Measurements from ENCODE around the gene ITGAV. TPM values are rescaled to one million over a fixed set of nuclear protein-coding genes. Genes with fewer than 3 reads are reported as not detected.
"Not testable (repeated sequence)": the region's sequence is repeated elsewhere in the genome, so short reads cannot be mapped to it uniquely, and the experiment has no call there.

Gene ITGAV
- total RNA-seq, 2 experiments from 2014 or later, result 5.1 to 6.0 TPM

DNA sequence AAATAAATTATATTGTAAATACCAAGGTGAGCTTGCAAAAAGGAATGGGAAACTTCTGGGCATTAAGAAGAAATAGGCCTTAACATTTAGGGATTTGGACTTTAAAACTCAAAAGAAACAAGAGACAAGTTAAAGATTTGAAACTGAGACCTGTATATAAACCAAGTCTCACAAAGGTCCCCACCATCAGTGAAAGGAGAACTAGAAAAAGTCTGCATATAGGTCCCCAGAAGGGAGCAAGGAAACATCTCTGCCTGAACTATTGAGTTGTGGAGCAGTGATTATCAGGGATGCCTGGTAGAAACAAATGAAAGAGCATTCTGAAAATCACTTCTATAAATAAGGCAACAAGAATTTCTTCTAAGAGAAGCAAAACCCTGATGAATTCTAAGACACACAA, 30.5 kb upstream of the ITGAV start:
- DNase-seq (no peak), ATAC-seq (no peak)
- no peaks in the 10 kb centered on the region for H3K9me3 Mint-ChIP-seq (ENCODE audit: low read depth)
- H3K36me3 Mint-ChIP-seq (ENCODE audit: low read depth), result no peaks in the 10 kb centered on the region
- no peak overlapping the region for H3K4me3 Mint-ChIP-seq
- POLR2A ChIA-PET, result no interaction called here
- CTCF ChIA-PET, result interaction anchor here (0.6 kb wide), 1 partner anchor 15 kb away, joined by 4 read pairs; no protein-coding TSS in a partner anchor
- H3K27me3 Mint-ChIP-seq, result peaks cover 5% of the 10 kb centered on the region
- no peak overlapping the region for H3K27ac Mint-ChIP-seq
- no peaks in the 10 kb centered on the region for H3K4me1 Mint-ChIP-seq
- intact Hi-C loops (cut with DNase I, micrococcal nuclease), result no loop called here

DNA sequence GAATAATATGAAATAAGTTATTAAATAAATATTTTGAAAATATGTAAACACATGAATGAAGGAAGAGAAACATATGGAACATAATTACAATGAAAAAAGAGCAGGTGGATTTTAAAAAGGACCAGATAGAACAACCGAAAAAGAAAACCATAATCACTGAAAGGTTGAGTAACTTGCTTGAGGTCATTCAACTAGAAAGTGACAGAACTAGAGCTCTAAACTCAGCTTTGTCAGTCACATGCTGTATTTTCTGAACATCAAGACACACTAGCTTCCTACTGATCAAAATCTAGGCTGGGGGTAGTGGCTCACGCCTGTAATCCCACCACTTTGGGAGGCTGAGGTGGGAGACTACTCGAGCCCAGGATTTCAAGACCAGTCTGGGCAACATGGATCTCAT, 30.0 kb upstream of the ITGAV start:
- no peak overlapping the region for H3K27ac Mint-ChIP-seq
- intact Hi-C loops (cut with DNase I, micrococcal nuclease), result no loop called here
- H3K4me1 Mint-ChIP-seq, result no peaks in the 10 kb centered on the region
- DNase-seq (no peak), ATAC-seq (no peak)
- no peaks in the 10 kb centered on the region for H3K9me3 Mint-ChIP-seq (ENCODE audit: low read depth)
- POLR2A ChIA-PET, result no interaction called here
- H3K27me3 Mint-ChIP-seq, result peaks cover 5% of the 10 kb centered on the region
- H3K36me3 Mint-ChIP-seq (ENCODE audit: low read depth), result no peaks in the 10 kb centered on the region
- CTCF ChIA-PET, result interaction anchor here (0.6 kb wide), 1 partner anchor 15 kb away, joined by 4 read pairs; no protein-coding TSS in a partner anchor
- no peak overlapping the region for H3K4me3 Mint-ChIP-seq

DNA sequence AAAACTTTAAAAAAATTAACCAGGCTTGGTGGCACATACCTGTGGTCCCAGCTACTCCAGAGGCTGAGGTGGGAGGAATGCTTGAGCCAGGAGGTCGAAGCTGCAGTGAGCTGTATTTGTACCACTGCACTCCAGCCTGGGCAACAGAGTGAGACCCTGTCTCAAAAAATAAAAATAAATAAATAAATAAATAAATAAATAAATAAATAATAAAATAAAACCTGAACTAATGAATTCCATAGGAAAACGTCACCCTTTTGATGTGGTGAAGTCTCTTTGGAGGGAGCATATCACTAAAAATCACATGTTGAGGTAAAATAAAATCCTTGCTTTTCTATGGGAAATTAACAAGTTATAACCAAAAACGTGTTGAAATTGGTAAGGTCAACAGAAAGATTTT, 29.6 kb upstream of the ITGAV start:
- intact Hi-C loops (cut with DNase I, micrococcal nuclease), result no loop called here
- Mint-ChIP-seq H3K27me3 (peaks cover 5% of the 10 kb centered on the region), H3K9me3 (ENCODE audit: low read depth) (no peaks in the 10 kb centered on the region), H3K27ac (no peak overlapping the region), H3K4me1 (no peaks in the 10 kb centered on the region), H3K36me3 (ENCODE audit: low read depth) (no peaks in the 10 kb centered on the region), H3K4me3 (no peak overlapping the region)
- ChIA-PET CTCF (interaction anchor here (1.6 kb wide), 1 partner anchor 11 kb away, joined by 3 read pairs; no protein-coding TSS in a partner anchor), POLR2A (no interaction called here)
- no peak for DNase-seq
- no peak for ATAC-seq

DNA sequence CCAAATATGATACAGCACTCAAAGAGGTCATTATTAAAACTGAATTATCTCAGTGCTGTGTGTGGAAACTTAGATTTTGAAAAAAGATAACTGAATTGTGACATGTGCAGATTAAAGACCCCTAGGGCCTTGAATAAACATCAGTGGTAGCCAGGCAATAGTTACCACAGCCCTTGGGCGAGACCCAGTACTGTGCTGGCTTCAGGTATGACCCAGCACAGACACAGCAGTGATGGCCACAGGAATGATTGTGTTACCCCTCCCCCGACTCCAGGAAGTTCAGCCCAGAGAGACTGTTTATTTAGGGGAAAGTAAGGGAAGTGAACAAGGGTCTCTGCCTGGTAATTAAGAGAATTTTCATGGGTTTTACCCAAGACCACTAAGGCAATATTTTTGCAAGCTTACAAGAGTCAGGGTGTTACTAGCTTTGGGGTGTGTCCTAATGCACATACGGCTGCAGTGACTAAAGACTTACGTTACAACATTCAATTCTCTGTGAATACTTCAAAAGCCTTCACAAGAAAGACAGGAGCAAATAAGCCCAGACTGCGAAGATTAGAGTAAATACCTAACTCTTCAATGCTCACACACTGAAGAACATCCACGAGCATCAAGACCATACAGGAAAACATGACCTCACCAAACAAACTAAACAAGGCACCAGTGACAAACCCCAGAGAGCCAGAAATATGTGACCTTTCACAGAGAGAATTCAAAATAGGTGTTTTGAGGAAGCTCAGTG, 28.2 kb upstream of the ITGAV start:
- Mint-ChIP-seq H3K36me3 (ENCODE audit: low read depth) (no peaks in the 10 kb centered on the region), H3K9me3 (ENCODE audit: low read depth) (no peaks in the 10 kb centered on the region), H3K4me1 (no peaks in the 10 kb centered on the region), H3K4me3 (no peak overlapping the region), H3K27me3 (peaks cover 5% of the 10 kb centered on the region), H3K27ac (no peak overlapping the region)
- DNase-seq (no peak), ATAC-seq (no peak)
- POLR2A ChIA-PET, result no interaction called here
- CTCF ChIA-PET, result interaction anchor here (1.6 kb wide), 1 partner anchor 9 kb away, joined by 3 read pairs; no protein-coding TSS in a partner anchor
- intact Hi-C loops (cut with DNase I, micrococcal nuclease), result no loop called here

DNA sequence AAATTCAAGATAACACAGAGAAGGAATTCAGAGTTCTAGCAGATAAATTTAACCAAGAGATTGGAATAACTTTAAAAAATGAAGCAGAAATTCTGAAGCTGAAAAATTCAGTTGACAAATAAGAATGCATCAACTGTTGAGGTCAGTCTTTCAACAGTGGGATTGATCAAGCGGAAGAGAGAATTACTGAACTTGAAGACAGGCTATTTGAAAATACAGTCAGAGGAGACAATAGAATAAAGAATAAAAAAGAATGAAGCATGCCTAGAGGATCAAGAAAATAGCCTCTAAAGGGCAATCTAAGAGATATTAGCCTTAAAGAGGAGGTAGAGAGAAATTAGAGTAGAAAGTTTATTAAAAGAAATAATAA, 27.7 kb upstream of the ITGAV start:
- POLR2A ChIA-PET, result no interaction called here
- Mint-ChIP-seq H3K9me3 (ENCODE audit: low read depth) (no peaks in the 10 kb centered on the region), H3K4me1 (no peaks in the 10 kb centered on the region), H3K27ac (no peak overlapping the region), H3K4me3 (no peak overlapping the region), H3K36me3 (ENCODE audit: low read depth) (no peaks in the 10 kb centered on the region), H3K27me3 (peaks cover 5% of the 10 kb centered on the region)
- intact Hi-C loops (cut with DNase I, micrococcal nuclease), result no loop called here
- CTCF ChIA-PET, result no interaction called here
- no peak for DNase-seq
- ATAC-seq, result no peak

DNA sequence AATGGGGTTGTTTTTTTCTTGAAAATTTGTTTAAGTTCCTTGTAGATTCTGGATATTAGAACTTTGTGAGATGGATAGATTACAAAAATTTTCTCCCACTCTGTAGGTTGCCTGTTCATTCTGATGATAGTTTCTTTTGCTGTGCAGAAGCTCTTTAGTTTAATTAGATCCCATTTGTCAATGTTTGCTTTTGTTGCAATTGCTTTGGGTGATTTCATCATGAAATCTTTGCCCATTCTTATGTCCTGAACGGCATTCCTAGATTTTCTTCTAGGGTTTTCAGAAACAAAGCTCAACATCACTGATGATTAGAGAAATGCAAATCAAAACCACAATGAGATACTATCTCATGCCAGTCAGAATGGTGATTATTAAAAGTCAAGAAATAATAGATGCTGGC, 21.3 kb upstream of the ITGAV start:
- H3K36me3 Mint-ChIP-seq (ENCODE audit: low read depth); ATAC-seq; H3K4me3 Mint-ChIP-seq; H3K9me3 Mint-ChIP-seq (ENCODE audit: low read depth); H3K27me3 Mint-ChIP-seq; POLR2A ChIA-PET; DNase-seq; H3K4me1 Mint-ChIP-seq; intact Hi-C loops (cut with DNase I, micrococcal nuclease); CTCF ChIA-PET; H3K27ac Mint-ChIP-seq: not testable (repeated sequence)

DNA sequence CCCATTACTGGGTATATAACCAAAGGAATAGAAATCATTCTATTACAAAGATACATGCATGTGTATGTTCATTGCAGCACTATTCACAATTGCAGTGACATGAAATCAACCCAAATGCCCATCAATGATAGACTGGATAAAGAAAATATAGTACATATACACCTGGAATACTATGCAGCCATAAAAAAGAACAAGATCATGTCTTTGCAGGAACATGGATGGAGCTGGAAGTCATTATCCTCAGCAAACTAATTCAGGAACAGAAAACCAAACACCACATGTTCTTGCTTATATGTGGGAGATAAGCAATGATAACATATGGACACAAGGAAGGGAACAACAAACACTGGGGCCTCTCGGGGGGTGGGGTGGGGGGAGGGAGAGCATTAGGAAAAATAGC, 20.7 kb upstream of the ITGAV start:
- H3K9me3 Mint-ChIP-seq (ENCODE audit: low read depth); CTCF ChIA-PET; H3K36me3 Mint-ChIP-seq (ENCODE audit: low read depth); ATAC-seq; H3K27ac Mint-ChIP-seq; H3K4me1 Mint-ChIP-seq; intact Hi-C loops (cut with DNase I, micrococcal nuclease); H3K27me3 Mint-ChIP-seq; H3K4me3 Mint-ChIP-seq; POLR2A ChIA-PET; DNase-seq: not testable (repeated sequence)

DNA sequence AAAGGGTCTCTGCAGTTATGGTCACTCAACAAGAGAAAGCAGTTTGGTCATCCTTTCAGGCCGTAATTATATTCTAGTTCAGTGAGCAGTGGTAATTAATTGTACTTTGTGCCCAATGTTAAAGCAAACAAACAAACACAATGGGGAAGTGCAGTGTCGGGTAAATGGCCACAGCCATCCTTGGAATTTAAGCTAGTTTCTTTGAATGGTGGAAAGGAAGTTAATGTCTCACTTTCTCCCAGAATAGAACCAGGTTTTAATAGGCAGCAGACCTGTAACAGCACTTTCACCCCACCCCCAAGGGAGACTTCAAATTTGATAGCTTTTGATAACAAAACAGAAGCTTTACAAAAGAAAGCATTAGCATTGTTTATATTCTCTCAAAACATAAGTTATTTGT, 20.0 kb upstream of the ITGAV start:
- peaks cover 3% of the 10 kb centered on the region for H3K27me3 Mint-ChIP-seq
- no peak overlapping the region for H3K27ac Mint-ChIP-seq
- no peak for ATAC-seq
- no peaks in the 10 kb centered on the region for H3K4me1 Mint-ChIP-seq
- ChIA-PET POLR2A (interaction anchor here (0.6 kb wide), 1 partner anchor 848 kb away, joined by 11 read pairs; no protein-coding TSS in a partner anchor), CTCF (interaction anchor here (1.2 kb wide), 1 partner anchor 13 kb away, joined by 3 read pairs; no protein-coding TSS in a partner anchor)
- no peaks in the 10 kb centered on the region for H3K9me3 Mint-ChIP-seq (ENCODE audit: low read depth)
- H3K4me3 Mint-ChIP-seq, result no peak overlapping the region
- no peaks in the 10 kb centered on the region for H3K36me3 Mint-ChIP-seq (ENCODE audit: low read depth)
- no peak for DNase-seq
- intact Hi-C loops (cut with DNase I, micrococcal nuclease), result no loop called here

DNA sequence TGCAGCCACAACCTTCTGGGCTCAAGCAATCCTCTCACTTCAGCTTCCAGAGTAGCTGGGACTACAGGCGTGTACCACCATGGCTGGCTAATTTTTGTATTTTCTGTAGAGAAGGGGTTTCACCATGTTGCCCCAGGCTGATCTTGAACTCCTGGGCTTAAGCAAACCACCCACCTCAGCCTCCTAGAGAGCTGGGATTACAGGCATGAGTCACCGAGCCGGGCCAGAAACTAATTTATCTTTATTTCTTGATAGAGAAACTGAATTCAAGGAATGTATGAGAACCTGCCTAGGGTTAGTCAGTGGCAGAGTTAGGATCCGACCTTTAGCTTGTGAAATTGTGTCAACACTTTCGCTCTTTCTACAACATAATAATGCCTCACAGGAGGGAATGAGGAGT, 19.3 kb upstream of the ITGAV start:
- intact Hi-C loops (cut with DNase I, micrococcal nuclease), result no loop called here
- no peak overlapping the region for H3K27ac Mint-ChIP-seq
- DNase-seq, result no peak
- ATAC-seq, result no peak
- CTCF ChIA-PET, result interaction anchor here (0.8 to 1.2 kb wide), 2 partner anchors 10 to 13 kb away, joined by 3 read pairs; no protein-coding TSS in a partner anchor
- peaks cover 3% of the 10 kb centered on the region for H3K27me3 Mint-ChIP-seq
- H3K4me3 Mint-ChIP-seq, result no peak overlapping the region
- no peaks in the 10 kb centered on the region for H3K9me3 Mint-ChIP-seq (ENCODE audit: low read depth)
- H3K4me1 Mint-ChIP-seq, result peaks cover 3% of the 10 kb centered on the region
- no peaks in the 10 kb centered on the region for H3K36me3 Mint-ChIP-seq (ENCODE audit: low read depth)
- POLR2A ChIA-PET, result no interaction called here

DNA sequence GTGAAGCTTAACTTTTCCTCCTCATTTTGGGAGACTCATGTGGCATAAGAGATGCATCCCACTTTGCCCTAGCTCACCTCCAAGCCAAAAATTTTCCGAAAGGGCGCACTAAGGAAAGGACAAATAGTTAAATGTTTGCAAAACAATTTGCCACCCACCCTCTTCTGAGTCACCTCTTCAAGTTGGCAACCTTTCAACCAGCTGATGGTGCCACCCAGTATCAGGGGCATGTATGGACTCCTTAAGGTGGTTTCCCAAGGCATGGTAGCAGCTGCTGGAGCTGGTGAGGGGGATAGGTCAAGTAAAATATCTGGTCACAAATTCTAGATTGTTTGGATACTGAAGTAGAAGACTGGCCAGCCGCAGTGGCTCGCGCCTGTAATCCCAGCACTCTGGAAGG, 17.2 kb upstream of the ITGAV start:
- Mint-ChIP-seq H3K36me3 (ENCODE audit: low read depth) (no peaks in the 10 kb centered on the region), H3K27me3 (peaks cover 3% of the 10 kb centered on the region), H3K4me1 (peaks cover 3% of the 10 kb centered on the region), H3K4me3 (no peak overlapping the region), H3K9me3 (ENCODE audit: low read depth) (no peaks in the 10 kb centered on the region), H3K27ac (no peak overlapping the region)
- DNase-seq, result no peak
- intact Hi-C loops (cut with DNase I, micrococcal nuclease), result no loop called here
- CTCF ChIA-PET, result no interaction called here
- ATAC-seq, result no peak
- POLR2A ChIA-PET, result no interaction called here

DNA sequence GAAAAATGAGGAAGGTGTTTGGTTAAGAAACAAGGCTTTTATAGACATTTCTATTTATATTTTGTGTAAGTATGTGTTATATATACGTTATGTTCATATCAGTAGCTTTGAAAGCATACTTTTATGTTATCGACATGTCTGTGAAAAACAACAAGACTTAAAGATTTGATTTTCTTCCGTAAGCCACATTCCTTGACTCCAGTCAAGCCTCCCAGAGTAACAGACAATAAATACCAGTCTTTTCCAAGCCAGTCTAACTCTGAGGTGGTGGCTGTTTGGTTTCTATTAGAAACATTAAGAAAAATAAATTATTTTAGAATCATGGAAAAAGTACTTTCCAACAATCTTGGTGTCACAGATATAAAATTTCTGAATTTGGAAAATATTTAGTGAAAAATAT, 16.3 kb upstream of the ITGAV start:
- Mint-ChIP-seq H3K27ac (no peak overlapping the region), H3K27me3 (no peaks in the 10 kb centered on the region), H3K36me3 (ENCODE audit: low read depth) (no peaks in the 10 kb centered on the region), H3K4me1 (peaks cover 3% of the 10 kb centered on the region), H3K4me3 (no peak overlapping the region), H3K9me3 (ENCODE audit: low read depth) (no peaks in the 10 kb centered on the region)
- ChIA-PET POLR2A (no interaction called here), CTCF (interaction anchor here (1.4 kb wide), 1 partner anchor 70 kb away, joined by 6 read pairs; no protein-coding TSS in a partner anchor)
- DNase-seq, result no peak
- ATAC-seq, result no peak
- intact Hi-C loops (cut with DNase I, micrococcal nuclease), result no loop called here

DNA sequence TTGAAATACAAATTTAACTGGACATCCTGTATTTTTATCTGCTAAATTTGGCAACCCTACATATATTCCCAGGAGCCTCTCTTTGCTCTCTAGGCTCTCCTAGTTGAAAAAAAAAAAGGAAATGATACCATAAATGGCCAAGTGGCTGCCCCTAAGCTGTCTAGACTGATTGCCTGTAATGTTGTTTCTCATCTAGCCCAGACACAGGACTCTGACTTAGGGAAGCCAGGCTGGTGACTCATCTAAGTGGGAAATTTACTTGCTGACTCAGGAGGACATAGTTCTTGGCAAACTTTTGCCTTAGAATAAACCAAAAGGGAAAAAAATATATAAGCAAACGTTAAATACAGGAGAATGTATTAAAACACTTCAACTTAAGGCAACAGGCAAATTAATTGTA, 14.6 kb upstream of the ITGAV start:
- DNase-seq (no peak), ATAC-seq (peak; percentile 82)
- Mint-ChIP-seq H3K27me3 (no peaks in the 10 kb centered on the region), H3K4me3 (no peak overlapping the region), H3K36me3 (ENCODE audit: low read depth) (no peaks in the 10 kb centered on the region), H3K27ac (no peak overlapping the region), H3K4me1 (peaks cover 3% of the 10 kb centered on the region), H3K9me3 (ENCODE audit: low read depth) (no peaks in the 10 kb centered on the region)
- POLR2A ChIA-PET, result no interaction called here
- intact Hi-C loops (cut with DNase I, micrococcal nuclease), result no loop called here
- CTCF ChIA-PET, result no interaction called here

Measured in activated CD4-positive, alpha-beta T cell treated with anti-CD3 and anti-CD28 coated beads for 36 hours (primary cell).